ENCODE data around the gene PHTF1.

The PHTF1 gene

DNA sequence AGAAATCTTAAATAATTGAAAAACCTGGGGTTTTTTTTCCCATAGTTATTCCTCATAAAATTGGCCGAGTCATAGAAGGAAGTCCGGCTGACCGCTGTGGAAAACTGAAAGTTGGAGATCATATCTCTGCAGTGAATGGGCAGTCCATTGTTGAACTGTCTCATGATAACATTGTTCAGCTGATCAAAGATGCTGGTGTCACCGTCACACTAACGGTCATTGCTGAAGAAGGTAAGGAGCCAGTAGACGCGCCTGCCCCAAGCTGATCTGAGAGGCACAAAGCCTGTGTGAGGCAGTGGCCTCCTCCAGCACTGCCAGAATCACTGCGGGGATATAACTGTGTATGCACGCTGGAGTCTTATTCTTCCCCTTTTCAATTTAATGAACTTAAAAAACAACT lies 100.3 kb downstream of the PHTF1 start:
- H3K27ac ChIP-seq (ENCODE audit: low read depth, low read length) = no peak overlapping the region

DNA sequence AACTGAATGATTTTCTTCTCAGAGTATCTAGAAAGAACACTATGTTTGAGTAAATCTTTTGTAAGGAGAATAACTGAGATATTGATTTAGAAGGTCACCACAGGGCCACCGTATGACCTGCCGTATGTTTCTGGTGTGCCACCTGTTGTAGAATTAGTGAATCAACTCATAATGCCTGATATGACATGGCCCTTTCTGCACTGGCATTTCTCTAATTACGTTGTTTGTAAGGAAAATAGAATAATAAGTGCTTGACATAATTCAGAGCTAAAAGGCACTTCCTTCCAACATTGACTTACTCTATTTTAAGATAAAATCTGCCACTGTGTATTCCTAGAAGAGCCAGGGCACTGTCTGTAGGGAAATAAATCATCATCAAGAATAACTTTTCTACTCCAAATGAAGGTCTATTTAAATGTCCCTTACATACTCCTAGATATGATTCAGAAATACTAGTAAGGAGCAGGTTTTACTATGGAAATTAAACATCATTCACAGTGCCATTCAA lies 101.7 kb downstream of the PHTF1 start:
- Histone ChIP-seq H3K27ac (ENCODE audit: low read depth, low read length) (no peak overlapping the region), H3K27me3 (ENCODE audit: control insufficient read depth in 1 of 2, insufficient read depth in 2 of 2, low read length in 2 of 2) (no peaks in the 10 kb centered on the region), H3K9ac (ENCODE audit: low read depth in 1 of 2, low read length in 2 of 2) (no peak overlapping the region), H3K4me3 (ENCODE audit: low read depth in 1 of 2, low read length in 2 of 2) (no peak overlapping the region), H3K9me3 (ENCODE audit: control insufficient read depth in 1 of 2, low read length in 2 of 2) (no peaks in the 10 kb centered on the region), H3K4me1 (ENCODE audit: control insufficient read depth in 1 of 2, insufficient read depth in 2 of 2, low read length in 2 of 2) (no peaks in the 10 kb centered on the region), H3K36me3 (ENCODE audit: control insufficient read depth in 1 of 2, insufficient read depth in 2 of 2, low read length in 2 of 2) (peaks cover 9 to 13% of the 10 kb centered on the region in 2 donors)

More for the DNA sequence above, 100.3 kb downstream of the PHTF1 start:
- peaks cover 6 to 13% of the 10 kb centered on the region in 2 donors for H3K36me3 ChIP-seq (ENCODE audit: control insufficient read depth in 1 of 2, insufficient read depth in 2 of 2, low read length in 2 of 2)
- no peak overlapping the region for H3K4me3 ChIP-seq (ENCODE audit: low read depth in 1 of 2, low read length in 2 of 2)
- no peaks in the 10 kb centered on the region for H3K27me3 ChIP-seq (ENCODE audit: control insufficient read depth in 1 of 2, insufficient read depth in 2 of 2, low read length in 2 of 2)
- no peaks in the 10 kb centered on the region for H3K4me1 ChIP-seq (ENCODE audit: control insufficient read depth in 1 of 2, insufficient read depth in 2 of 2, low read length in 2 of 2)
- H3K9me3 ChIP-seq (ENCODE audit: control insufficient read depth in 1 of 2, low read length in 2 of 2) = no peaks in the 10 kb centered on the region
- H3K9ac ChIP-seq (ENCODE audit: low read depth in 1 of 2, low read length in 2 of 2) = no peak overlapping the region

DNA sequence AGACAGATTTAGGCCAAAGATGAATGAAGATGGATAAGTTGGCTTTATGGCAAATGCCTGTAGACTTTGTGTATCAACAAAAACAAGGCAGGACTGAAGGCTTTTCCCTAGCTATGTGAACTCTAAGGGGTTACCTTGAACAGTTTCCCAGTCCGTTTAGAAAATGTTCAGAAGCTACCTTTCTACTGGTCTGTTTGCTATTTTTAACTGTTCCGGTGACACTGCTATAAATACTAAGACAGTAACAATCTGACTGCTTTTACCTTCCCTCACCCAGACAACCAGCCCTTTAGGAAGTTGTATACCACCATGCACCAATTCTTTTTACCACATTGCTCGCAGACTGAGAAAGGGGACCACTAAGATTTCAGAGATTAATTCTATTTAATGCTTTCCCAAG lies 102.2 kb downstream of the PHTF1 start:
- Histone ChIP-seq H3K27me3 (ENCODE audit: control insufficient read depth in 1 of 2, insufficient read depth in 2 of 2, low read length in 2 of 2) (no peaks in the 10 kb centered on the region), H3K9me3 (ENCODE audit: control insufficient read depth in 1 of 2, low read length in 2 of 2) (no peaks in the 10 kb centered on the region), H3K4me3 (ENCODE audit: low read depth in 1 of 2, low read length in 2 of 2) (no peak overlapping the region), H3K4me1 (ENCODE audit: control insufficient read depth in 1 of 2, insufficient read depth in 2 of 2, low read length in 2 of 2) (no peaks in the 10 kb centered on the region), H3K9ac (ENCODE audit: low read depth in 1 of 2, low read length in 2 of 2) (no peak overlapping the region), H3K36me3 (ENCODE audit: control insufficient read depth in 1 of 2, insufficient read depth in 2 of 2, low read length in 2 of 2) (peaks cover 9 to 13% of the 10 kb centered on the region in 2 donors), H3K27ac (ENCODE audit: low read depth, low read length) (no peak overlapping the region)

DNA sequence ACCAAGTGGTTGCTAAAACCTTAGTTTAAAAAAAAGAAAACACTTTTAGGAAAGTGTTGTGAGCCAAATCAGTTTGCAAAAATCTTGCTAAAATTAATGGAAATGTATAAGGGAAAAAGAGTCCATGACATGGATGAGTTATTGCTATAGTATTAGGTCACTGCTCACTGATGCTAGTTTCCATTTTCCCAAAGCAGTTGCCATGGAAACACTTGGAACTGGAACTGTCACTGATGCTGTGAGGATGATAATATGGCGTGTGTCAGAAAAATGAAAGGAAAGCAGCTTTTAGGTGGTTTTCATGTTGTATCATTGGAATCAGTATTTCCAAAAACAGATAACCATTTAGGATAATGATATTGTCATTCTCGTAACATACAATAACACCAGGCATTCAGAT lies 104.4 kb downstream of the PHTF1 start:
- peaks cover 9 to 16% of the 10 kb centered on the region in 2 donors for H3K36me3 ChIP-seq (ENCODE audit: control insufficient read depth in 1 of 2, insufficient read depth in 2 of 2, low read length in 2 of 2)
- H3K4me1 ChIP-seq (ENCODE audit: control insufficient read depth in 1 of 2, insufficient read depth in 2 of 2, low read length in 2 of 2) = no peaks in the 10 kb centered on the region
- no peak overlapping the region for H3K9ac ChIP-seq (ENCODE audit: low read depth in 1 of 2, low read length in 2 of 2)
- H3K9me3 ChIP-seq (ENCODE audit: control insufficient read depth in 1 of 2, low read length in 2 of 2) = no peaks in the 10 kb centered on the region
- no peak overlapping the region for H3K27ac ChIP-seq (ENCODE audit: low read depth, low read length)
- no peaks in the 10 kb centered on the region for H3K27me3 ChIP-seq (ENCODE audit: control insufficient read depth in 1 of 2, insufficient read depth in 2 of 2, low read length in 2 of 2)
- no peak overlapping the region for H3K4me3 ChIP-seq (ENCODE audit: low read depth in 1 of 2, low read length in 2 of 2)

DNA sequence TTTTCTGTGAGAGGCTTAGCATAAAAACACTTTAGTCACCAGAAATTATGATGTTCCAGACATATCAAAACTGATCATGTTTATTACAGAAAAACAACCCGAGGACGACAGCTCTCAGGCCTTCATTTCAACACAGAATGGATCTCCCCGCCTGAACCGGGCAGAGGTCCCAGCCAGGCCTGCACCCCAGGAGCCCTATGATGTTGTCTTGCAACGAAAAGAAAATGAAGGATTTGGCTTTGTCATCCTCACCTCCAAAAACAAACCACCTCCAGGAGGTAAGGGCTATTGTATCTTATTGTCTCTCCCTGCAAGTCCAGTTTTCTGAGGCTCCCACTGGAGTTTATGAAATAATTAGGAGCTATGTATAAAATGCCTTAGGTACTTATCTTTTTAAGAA lies 105.5 kb downstream of the PHTF1 start:
- Histone ChIP-seq H3K9ac (ENCODE audit: low read depth in 1 of 2, low read length in 2 of 2) (no peak overlapping the region), H3K27ac (ENCODE audit: low read depth, low read length) (no peak overlapping the region), H3K4me3 (ENCODE audit: low read depth in 1 of 2, low read length in 2 of 2) (no peak overlapping the region), H3K4me1 (ENCODE audit: control insufficient read depth in 1 of 2, insufficient read depth in 2 of 2, low read length in 2 of 2) (no peaks in the 10 kb centered on the region), H3K27me3 (ENCODE audit: control insufficient read depth in 1 of 2, insufficient read depth in 2 of 2, low read length in 2 of 2) (no peaks in the 10 kb centered on the region), H3K9me3 (ENCODE audit: control insufficient read depth in 1 of 2, low read length in 2 of 2) (no peaks in the 10 kb centered on the region), H3K36me3 (ENCODE audit: control insufficient read depth in 1 of 2, insufficient read depth in 2 of 2, low read length in 2 of 2) (peaks cover 9 to 11% of the 10 kb centered on the region in 2 donors)

DNA sequence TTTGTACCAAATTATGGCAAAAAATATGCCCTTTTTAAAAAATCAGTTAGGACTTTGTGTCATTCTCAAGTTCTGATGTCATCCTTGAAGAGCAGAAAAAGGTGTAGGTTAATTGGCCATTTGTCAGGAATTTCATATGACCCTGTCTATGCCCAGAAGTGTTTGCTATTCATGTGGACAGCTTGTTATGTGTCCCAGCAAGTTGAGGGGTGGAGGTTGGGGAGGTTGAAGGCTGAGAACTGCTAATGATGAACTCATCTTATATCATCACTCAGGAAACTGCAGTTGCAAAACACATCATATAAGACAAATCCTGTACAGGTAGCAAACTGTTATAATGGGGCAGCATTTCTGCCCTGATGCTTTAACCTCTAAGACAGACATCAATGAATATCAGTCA lies 106.5 kb downstream of the PHTF1 start:
- Histone ChIP-seq H3K36me3 (ENCODE audit: control insufficient read depth in 1 of 2, insufficient read depth in 2 of 2, low read length in 2 of 2) (peaks cover 11 to 12% of the 10 kb centered on the region in 2 donors), H3K4me1 (ENCODE audit: control insufficient read depth in 1 of 2, insufficient read depth in 2 of 2, low read length in 2 of 2) (no peaks in the 10 kb centered on the region), H3K4me3 (ENCODE audit: low read depth in 1 of 2, low read length in 2 of 2) (no peak overlapping the region), H3K9me3 (ENCODE audit: control insufficient read depth in 1 of 2, low read length in 2 of 2) (no peaks in the 10 kb centered on the region), H3K9ac (ENCODE audit: low read depth in 1 of 2, low read length in 2 of 2) (no peak overlapping the region), H3K27me3 (ENCODE audit: control insufficient read depth in 1 of 2, insufficient read depth in 2 of 2, low read length in 2 of 2) (no peaks in the 10 kb centered on the region), H3K27ac (ENCODE audit: low read depth, low read length) (no peak overlapping the region)

DNA sequence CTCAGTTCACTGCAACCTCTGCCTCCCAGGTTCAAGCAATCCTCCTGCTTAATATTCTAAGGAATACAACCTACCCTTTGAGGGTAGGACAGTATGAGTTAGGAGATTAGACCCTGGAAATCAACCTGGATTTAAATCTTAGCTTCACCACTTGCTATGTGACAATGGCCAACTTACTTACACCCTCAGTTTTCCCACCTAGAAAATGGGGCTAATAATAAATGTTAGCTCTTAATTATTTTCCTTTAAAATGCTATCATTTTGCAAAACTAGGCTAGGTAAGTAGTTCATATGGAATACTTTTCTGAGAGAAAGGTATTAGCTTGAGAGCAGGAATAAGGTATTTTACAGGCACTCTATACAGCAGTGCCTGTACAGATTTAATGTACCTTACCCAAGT lies 110.8 kb downstream of the PHTF1 start:
- Histone ChIP-seq H3K27ac (ENCODE audit: low read depth, low read length) (no peak overlapping the region), H3K27me3 (ENCODE audit: control insufficient read depth in 1 of 2, insufficient read depth in 2 of 2, low read length in 2 of 2) (no peaks in the 10 kb centered on the region), H3K4me1 (ENCODE audit: control insufficient read depth in 1 of 2, insufficient read depth in 2 of 2, low read length in 2 of 2) (no peaks in the 10 kb centered on the region), H3K9ac (ENCODE audit: low read depth in 1 of 2, low read length in 2 of 2) (no peak overlapping the region), H3K9me3 (ENCODE audit: control insufficient read depth in 1 of 2, low read length in 2 of 2) (no peaks in the 10 kb centered on the region), H3K4me3 (ENCODE audit: low read depth in 1 of 2, low read length in 2 of 2) (no peak overlapping the region), H3K36me3 (ENCODE audit: control insufficient read depth in 1 of 2, insufficient read depth in 2 of 2, low read length in 2 of 2) (peaks cover 11 to 13% of the 10 kb centered on the region in 2 donors)

DNA sequence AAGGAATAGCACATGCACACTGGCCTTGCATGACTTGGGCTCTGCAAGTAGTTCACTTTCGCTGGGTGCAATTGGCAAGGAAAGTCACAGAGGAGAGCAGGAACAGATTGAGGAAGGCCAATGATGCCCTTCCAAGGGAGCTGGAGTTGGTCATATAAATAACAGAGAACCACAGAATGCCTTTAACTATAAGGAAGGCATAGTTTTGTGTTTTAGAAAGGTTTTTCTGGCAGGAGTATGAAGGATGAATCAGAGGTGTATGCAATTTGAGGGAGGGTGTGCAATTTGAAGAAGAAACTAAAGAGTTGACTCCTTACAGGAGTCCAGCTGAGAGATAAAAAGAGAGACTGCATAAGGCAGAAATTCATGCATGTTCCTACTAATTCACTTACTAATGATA lies 112.1 kb downstream of the PHTF1 start:
- H3K36me3 ChIP-seq (ENCODE audit: control insufficient read depth in 1 of 2, insufficient read depth in 2 of 2, low read length in 2 of 2) = peaks cover 15 to 16% of the 10 kb centered on the region in 2 donors
- no peaks in the 10 kb centered on the region for H3K4me1 ChIP-seq (ENCODE audit: control insufficient read depth in 1 of 2, insufficient read depth in 2 of 2, low read length in 2 of 2)
- H3K27ac ChIP-seq (ENCODE audit: low read depth, low read length) = no peak overlapping the region
- no peaks in the 10 kb centered on the region for H3K27me3 ChIP-seq (ENCODE audit: control insufficient read depth in 1 of 2, insufficient read depth in 2 of 2, low read length in 2 of 2)
- H3K4me3 ChIP-seq (ENCODE audit: low read depth in 1 of 2, low read length in 2 of 2) = no peak overlapping the region
- no peak overlapping the region for H3K9ac ChIP-seq (ENCODE audit: low read depth in 1 of 2, low read length in 2 of 2)
- no peaks in the 10 kb centered on the region for H3K9me3 ChIP-seq (ENCODE audit: control insufficient read depth in 1 of 2, low read length in 2 of 2)
